Smooth muscle cell (in vitro differentiated cells): ENCODE results near the gene COQ10A. TPM values are rescaled to one million over a fixed set of nuclear protein-coding genes. Genes with fewer than 3 reads are reported as not detected.

Source experiments
- DNase-seq: peaks from one replicate; lab custom pipeline; 2025; ENCODE audit not compliant: unreplicated experiment; lab: John Stamatoyannopoulos, UW
- H2AFZ ChIP-seq: fragments of 200-600 bp; sonication (generic); 2 replicates; pipeline ENCODE4 v1.6.0; 2016; ENCODE audit warnings: antibody characterized with exemption, low read depth, mild to moderate bottlenecking
- H3F3A ChIP-seq: fragments of 200-600 bp; sonication (generic); 2 replicates; pipeline ENCODE4 v1.6.0; 2017; ENCODE audit warnings: antibody characterized with exemption, low read depth
- H3K27ac ChIP-seq: fragments of 200-600 bp; sonication (generic); 2 replicates; pipeline ENCODE4 v1.5.1; 2016; ENCODE audit warnings: low read depth, mild to moderate bottlenecking
- H3K27me3 ChIP-seq: fragments of 200-600 bp; sonication (generic); 2 replicates; pipeline ENCODE4 v1.6.1; 2016; ENCODE audit warnings: low read depth, mild to moderate bottlenecking
- H3K36me3 ChIP-seq: fragments of 200-600 bp; sonication (generic); 2 replicates; pipeline ENCODE4 v1.5.1; 2016; ENCODE audit warnings: low read depth
- H3K4me1 ChIP-seq: fragments of 200-600 bp; sonication (generic); 2 replicates; pipeline ENCODE4 v1.5.1; 2016; ENCODE audit warnings: low read depth
- H3K4me2 ChIP-seq: fragments of 200-600 bp; sonication (generic); 2 replicates; pipeline ENCODE4 v1.6.0; 2016; ENCODE audit warnings: mild to moderate bottlenecking
- H3K4me3 ChIP-seq: fragments of 200-600 bp; sonication (generic); 2 replicates; pipeline ENCODE4 v1.5.1; 2016; ENCODE audit warnings: mild to moderate bottlenecking
- H3K79me2 ChIP-seq: fragments of 200-600 bp; sonication (generic); 2 replicates; pipeline ENCODE4 v1.6.0; 2016; ENCODE audit warnings: low read depth, mild to moderate bottlenecking
- H3K9ac ChIP-seq: fragments of 200-600 bp; sonication (generic); 2 replicates; pipeline ENCODE4 v1.6.0; 2016; ENCODE audit warnings: low read depth
- H3K9me3 ChIP-seq: fragments of 200-600 bp; sonication (generic); replicated peaks from 2 replicates; pipeline ENCODE4 v1.5.1; 2016; ENCODE audit warnings: low read depth
- H4K20me1 ChIP-seq: fragments of 200-600 bp; sonication (generic); 2 replicates; pipeline ENCODE4 v1.6.0; 2016; ENCODE audit warnings: low read depth
- WGBS: methylation state at CpG from one replicate; pipeline ENCODE4 v1.1.7; 2016; ENCODE audit warnings: low lambda C conversion rate; 5-methylcytosine and 5-hydroxymethylcytosine counted together
- polyA plus RNA-seq: library from polyadenylated mRNA; unstranded; fragments of >200 nt; fragmentation: Nextera tagmentation; extraction: Ambion mirVana; gene quantifications from 2 replicates; pipeline ENCODE4 v1.2.1, GENCODE V29; 2016
- total RNA-seq: library from RNA; depleted of rRNA; stranded (reverse); fragments of >200 nt; gene quantifications from 2 replicates; pipeline ENCODE4 v1.2.3, GENCODE V29; 2014
- TF ChIP-seq, protein P1 (sequence below): fragments of 200-600 bp; sonication (generic); IDR thresholded peaks from 2 replicates; pipeline ENCODE4 v1.5.1; 2017; ENCODE audit warnings: borderline replicate concordance, mild to moderate bottlenecking, antibody characterized with exemption; ENCODE audit not compliant: insufficient read depth, poor library complexity, severe bottlenecking

COQ10A gene
- total and polyA plus RNA-seq, 2 experiments from 2014 or later: 9.8 to 11.0 TPM

DNA sequence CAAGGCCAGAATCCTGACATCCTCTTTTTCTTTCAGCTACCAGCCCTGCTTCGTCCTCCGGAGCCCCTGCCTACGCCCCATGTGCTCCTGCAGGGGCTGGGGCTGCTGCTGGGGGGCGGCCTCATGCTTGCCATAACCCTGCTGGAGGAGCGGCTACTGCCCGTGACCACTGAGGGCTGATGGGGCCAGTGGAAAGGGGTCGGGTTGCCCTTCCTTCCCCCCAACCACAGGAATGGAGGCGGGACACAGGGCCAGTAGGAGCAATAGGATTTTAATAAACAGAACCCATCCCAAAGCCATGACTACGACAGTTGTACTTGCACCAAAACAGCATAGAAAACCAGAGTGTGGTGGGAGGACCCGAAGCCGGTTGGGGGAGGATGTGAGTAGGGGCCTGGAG is 29.2 kb upstream of the COQ10A start:
- Histone ChIP-seq H3K9ac (no peak overlapping the region), H3F3A (peaks cover 4% of the 10 kb centered on the region), H3K4me1 (no peaks in the 10 kb centered on the region), H3K27ac (no peak overlapping the region), H3K9me3 (no peaks in the 10 kb centered on the region), H3K4me2 (no peak overlapping the region), H2AFZ (no peak overlapping the region), H3K79me2 (no peaks in the 10 kb centered on the region), H3K4me3 (no peak overlapping the region), H4K20me1 (peaks cover 48% of the 10 kb centered on the region), H3K36me3 (no peaks in the 10 kb centered on the region), H3K27me3 (no peaks in the 10 kb centered on the region)
- no peak for DNase-seq
- 82% methylated on average over 11 of the region's 11 CpGs for WGBS
- TF ChIP-seq, protein P1, sequence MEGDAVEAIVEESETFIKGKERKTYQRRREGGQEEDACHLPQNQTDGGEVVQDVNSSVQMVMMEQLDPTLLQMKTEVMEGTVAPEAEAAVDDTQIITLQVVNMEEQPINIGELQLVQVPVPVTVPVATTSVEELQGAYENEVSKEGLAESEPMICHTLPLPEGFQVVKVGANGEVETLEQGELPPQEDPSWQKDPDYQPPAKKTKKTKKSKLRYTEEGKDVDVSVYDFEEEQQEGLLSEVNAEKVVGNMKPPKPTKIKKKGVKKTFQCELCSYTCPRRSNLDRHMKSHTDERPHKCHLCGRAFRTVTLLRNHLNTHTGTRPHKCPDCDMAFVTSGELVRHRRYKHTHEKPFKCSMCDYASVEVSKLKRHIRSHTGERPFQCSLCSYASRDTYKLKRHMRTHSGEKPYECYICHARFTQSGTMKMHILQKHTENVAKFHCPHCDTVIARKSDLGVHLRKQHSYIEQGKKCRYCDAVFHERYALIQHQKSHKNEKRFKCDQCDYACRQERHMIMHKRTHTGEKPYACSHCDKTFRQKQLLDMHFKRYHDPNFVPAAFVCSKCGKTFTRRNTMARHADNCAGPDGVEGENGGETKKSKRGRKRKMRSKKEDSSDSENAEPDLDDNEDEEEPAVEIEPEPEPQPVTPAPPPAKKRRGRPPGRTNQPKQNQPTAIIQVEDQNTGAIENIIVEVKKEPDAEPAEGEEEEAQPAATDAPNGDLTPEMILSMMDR: no peak

DNA sequence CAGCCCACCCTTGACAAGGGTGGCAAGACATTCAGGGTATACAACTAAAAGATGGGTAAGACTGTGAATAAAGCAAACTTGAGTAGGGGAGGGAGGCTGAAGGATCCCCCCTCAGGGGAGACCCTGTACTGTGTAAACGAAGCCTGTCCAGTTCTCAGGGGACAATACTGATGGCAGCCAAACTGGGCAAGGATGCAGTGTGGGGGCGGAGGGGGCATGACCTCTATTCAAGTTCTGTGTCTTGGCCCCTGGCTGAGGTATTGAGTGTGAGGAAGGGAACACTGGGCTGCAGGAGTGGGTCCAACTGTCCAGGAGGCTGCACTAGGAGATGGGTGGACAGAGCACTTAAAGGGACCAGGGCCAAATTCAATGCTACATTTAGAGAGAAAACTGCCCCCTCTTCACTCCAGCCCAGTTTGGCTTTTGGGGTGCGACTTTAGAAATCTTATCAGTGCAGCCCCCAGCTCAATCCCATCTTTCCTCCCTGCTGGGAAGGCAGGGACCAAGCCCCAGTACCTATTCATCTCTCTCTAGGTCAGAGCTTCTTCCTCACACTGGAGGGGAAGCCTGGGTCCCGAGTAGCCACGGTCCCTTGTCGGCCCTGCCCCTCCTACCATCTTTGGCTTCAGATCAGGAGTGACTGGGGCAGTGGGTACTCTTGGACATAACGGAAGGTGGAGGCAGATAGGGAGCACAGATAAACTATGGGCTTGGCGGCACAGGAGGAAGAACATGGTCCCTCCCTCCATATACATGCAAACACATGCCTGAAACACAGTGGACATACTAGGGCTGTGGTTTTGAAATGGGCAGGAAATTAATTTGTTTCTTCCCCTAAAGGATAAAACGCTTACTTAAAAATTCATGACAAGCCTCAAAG is 25.1 kb upstream of the COQ10A start:
- TF ChIP-seq, protein P1: no peak
- Histone ChIP-seq H3K27me3 (no peaks in the 10 kb centered on the region), H3K9ac (no peak overlapping the region), H4K20me1 (peaks cover 69% of the 10 kb centered on the region), H3K36me3 (peaks cover 6% of the 10 kb centered on the region), H3F3A (no peaks in the 10 kb centered on the region), H2AFZ (no peak overlapping the region), H3K9me3 (no peaks in the 10 kb centered on the region), H3K79me2 (no peaks in the 10 kb centered on the region), H3K4me3 (no peak overlapping the region), H3K4me1 (no peaks in the 10 kb centered on the region), H3K27ac (no peak overlapping the region), H3K4me2 (no peak overlapping the region)
- DNase-seq: no peak
- 94% methylated on average over 9 of the region's 9 CpGs for WGBS

DNA sequence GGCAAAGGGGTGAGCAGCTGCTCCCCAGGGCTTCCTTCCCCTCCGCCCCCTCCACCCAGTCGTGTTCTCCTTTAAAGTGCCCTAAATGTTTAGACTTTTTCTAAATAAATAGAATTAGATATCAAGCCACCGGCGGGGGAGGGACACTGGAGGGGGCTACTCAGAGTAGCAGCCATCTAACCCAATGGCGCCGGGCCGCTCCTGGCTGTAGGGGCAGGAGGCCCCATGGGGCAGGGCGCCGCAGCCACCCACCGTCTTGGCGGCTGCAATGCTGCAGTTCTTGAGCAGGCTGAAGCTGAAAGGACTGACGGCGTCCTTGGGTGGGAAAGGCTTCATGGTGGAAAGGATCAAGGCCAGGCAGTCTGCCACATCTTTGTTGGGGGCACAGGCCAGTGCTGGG is 23.8 kb upstream of the COQ10A start:
- H4K20me1 ChIP-seq: peaks cover 67% of the 10 kb centered on the region

More for the DNA sequence above, 23.8 kb upstream of the COQ10A start:
- Histone ChIP-seq H3K36me3 (peaks cover 6% of the 10 kb centered on the region), H3K27ac (no peak overlapping the region), H3K9ac (no peak overlapping the region), H3K4me1 (no peaks in the 10 kb centered on the region), H3K27me3 (no peaks in the 10 kb centered on the region), H3K9me3 (no peaks in the 10 kb centered on the region), H3F3A (no peaks in the 10 kb centered on the region), H3K79me2 (no peaks in the 10 kb centered on the region), H2AFZ (no peak overlapping the region), H3K4me3 (no peak overlapping the region), H3K4me2 (no peak overlapping the region)
- no peak for DNase-seq
- TF ChIP-seq, protein P1: no peak
- WGBS: 99% methylated on average over 13 of the region's 13 CpGs
